GM19193 (cell line): ENCODE results near the gene TRIM65.
A peak's percentile ranks its signal among the peaks of the same experiment; 100 is the strongest.

Experiments used
- POLR2A ChIP-seq: IDR thresholded peaks from 4 replicates; pipeline ENCODE4 v1.6.1; 2011; ENCODE audit not compliant: insufficient read depth, insufficient read length; ENCODE audit errors: extremely low read depth

The TRIM65 gene

DNA sequence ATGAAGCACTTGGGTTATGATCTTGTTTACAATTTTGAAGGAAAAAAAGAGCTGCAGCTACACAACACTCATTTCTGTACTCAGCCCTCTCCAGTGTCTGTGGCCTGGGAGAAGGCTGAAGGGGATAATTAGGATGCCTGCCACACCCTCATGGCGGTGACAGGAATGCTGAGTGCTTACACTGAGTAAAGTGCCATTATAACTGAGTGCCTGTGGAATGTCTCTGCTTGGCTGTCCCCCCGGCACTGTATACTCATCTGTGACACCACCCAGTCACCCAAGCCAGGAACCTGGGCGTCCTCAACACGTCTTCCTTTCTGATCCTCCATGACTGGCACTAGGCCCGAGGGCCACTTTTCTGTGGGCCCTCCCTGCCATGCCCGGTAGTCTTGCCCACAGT, 11.4 kb upstream of the TRIM65 start:
- TF ChIP-seq POLR2A: no peak

GRCh38 chr17:75906143-75906884, 9.6 kb upstream of the TRIM65 start:
- TF ChIP-seq POLR2A: no peak

GRCh38 chr17:75904749-75905521, 8.2 kb upstream of the TRIM65 start, which contains the start of gene MRPL38:
Gene MRPL38, minus strand, starts transcription at chr17:75904884. Its CDS starts 9 bp downstream, at chr17:75904875.
- peak; percentile 84 for TF ChIP-seq POLR2A

GRCh38 chr17:75902406-75902805, 5.7 kb upstream of the TRIM65 start:
- no peak for TF ChIP-seq POLR2A

DNA sequence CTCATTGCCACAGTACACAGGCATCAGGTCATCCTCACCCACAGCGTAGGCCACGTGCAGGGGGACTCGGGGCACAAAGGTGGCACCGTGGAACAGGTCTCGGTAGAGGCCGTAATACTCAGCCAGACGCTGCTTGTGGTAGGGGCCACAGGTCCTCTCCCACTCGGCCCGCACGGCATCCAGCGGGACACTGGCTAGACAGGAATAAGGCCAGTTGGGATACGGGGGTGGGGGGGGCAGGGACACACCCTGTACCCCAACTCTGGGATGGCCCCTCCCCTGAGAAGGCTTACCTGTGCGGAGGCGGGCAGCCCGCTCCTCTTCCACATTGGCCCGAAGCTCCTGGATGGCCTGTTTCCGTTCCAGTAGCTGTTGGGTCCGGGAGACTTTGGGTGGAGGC, 5.0 kb upstream of the TRIM65 start:
- TF ChIP-seq POLR2A: no peak

GRCh38 chr17:75900691-75901533, 4.2 kb upstream of the TRIM65 start:
- TF ChIP-seq POLR2A: no peak

- no peak for TF ChIP-seq POLR2A
Observed at GRCh38 chr17:75899767-75900468, 3.2 kb upstream of the TRIM65 start.

DNA sequence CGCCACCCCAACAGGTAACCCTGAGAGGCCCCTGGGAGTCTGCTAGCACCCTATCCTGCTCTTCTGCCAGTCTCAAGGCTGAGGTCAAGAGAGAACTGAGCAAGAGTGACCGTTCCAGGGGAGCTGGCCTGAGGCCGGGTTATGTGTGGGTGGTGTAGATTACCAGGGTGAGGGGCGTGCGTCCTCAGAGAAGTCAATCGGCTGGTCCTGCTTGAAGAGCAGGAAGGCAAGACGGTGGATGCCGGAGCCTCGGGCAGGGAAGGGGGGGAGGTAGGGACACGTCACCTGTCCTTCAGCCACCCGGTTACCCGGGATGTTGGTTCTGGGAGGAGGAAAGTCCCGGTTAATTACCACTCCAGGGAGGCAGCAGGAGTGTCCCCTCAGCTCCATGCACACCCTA, 2.6 kb upstream of the TRIM65 start:
- no peak for TF ChIP-seq POLR2A

DNA sequence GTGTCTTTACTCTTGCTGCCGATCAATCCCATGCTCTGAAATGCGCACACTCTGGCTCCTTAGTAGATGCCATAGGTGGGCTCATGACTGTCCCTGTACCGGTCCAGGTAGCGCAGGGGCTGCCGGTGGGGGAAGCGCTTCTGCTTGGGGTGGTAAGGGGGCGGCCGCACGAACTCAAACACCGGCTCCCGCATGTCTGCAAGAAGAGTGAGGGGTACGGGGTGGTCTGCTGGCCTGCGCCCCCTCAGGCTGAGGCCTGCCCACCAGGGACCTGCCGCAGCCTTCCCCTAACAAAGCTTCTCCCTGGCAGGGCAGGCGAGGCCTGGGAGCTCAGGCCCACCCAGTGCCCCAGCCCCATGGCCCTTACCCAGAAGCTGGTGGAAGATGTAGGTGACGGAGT, 2.0 kb upstream of the TRIM65 start:
- TF ChIP-seq POLR2A: no peak

GRCh38 chr17:75898065-75898464, 1.3 kb upstream of the TRIM65 start:
- no peak for TF ChIP-seq POLR2A

DNA sequence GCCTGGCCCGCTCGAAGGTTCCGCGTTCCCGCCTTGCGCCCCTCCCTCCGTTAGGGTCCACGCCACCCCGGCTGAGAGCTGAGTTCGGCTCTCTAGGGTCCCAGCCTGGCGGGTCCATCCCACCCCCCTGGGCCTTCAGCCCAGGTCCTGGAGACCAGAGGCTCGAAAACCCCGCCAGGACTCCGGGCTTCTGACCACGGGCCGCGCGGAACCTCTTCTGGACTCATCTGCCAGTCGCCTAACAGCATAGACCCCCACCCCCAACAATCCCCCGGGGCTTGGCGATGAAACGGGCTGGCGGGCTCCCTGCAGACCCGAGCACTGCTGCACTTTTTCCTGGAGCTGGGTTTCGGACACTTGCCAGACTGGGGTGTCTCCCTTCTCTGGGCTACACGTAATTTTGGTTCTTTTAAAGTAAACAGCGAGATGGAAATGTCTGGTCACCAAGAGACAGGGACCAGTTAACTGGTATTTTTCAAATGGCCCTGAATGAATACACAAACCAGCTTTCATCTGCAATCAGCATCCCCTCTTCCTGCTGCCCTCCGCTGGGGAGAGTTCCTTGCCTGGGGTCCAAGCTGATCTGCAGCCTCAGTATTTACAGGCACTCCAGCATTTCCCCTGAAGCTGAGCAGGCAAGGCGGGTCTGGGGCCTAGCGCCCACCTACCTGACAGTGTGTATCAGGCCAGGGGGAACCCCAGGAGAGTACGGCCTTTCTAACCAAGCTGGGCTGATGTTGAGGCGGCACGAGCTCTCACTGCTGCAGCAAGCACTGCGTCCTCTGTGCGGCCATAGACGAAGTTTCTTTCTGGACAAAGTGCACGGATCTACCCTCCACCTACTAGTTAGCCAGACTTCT, 639 bp upstream of the TRIM65 start:
- TF ChIP-seq POLR2A: peak; percentile 18

GRCh38 chr17:75895370-75896155, 1.2 kb downstream of the TRIM65 start:
- no peak for TF ChIP-seq POLR2A

DNA sequence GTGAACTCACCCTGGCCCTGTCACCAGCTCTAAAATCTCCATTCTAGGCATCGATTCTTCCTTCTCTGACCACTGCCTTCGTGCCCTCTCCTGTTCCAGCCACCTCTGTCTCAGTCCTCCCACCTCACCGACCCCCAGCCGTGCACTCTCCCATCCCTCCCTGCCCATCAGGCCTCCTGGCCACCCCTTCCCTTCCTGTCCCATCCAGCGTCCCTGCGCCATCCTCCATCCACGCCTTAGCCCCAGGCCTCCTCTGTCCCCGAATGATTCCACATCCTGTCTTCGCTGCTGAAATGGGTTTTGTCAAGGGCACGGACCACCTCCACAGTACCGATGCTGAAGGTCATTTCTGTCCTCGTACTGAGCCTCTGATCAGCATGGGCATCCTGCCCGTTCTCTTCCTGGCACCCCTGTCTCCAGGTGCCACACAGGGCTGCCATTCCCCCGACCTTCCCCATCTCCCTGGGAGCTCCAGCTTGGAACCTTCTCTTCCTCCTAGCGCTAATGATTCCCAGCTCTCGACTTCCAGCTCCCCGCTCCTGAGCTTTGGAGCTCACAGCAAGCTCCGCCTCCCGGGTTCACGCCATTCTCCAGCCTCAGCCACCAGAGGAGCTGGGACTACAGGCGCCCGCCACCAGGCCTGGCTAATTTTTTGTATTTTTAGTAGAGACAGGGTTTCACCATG, 2.6 kb downstream of the TRIM65 start:
- TF ChIP-seq POLR2A: no peak
